A549 (cell line): ENCODE measurements around the gene MRPS22. TPM values are rescaled to one million over a fixed set of nuclear protein-coding genes. Genes with fewer than 3 reads are reported as not detected.

ENCODE experiments used
- ATAC-seq, 2 experiments: fragments of 200-7000 bp in 1 of 2; fragments of >200 bp in 1 of 2; cut with Nextera tagmentation in 1 of 2; cut with Tn5 transposase in 1 of 2; 3 replicates each; pipeline versions ENCODE4 v1.8.0 to v1.9.1; 2018 to 2020; ENCODE audit warnings: mild to moderate bottlenecking in 1 of 2, moderate library complexity in 1 of 2
- CTCF ChIA-PET: fragments of 300-600 bp; sonication (Branson Sonifier 250); formaldehyde crosslinking; extraction: SDS; loops from one replicate; lab custom pipeline; 2021; ENCODE audit warnings: antibody characterized with exemption, inconsistent platforms; lab: Yijun Ruan, JAX
- POLR2A ChIA-PET: fragments of 350-600 bp; formaldehyde crosslinking; extraction: SDS; loops from one replicate; lab custom pipeline; 2021; ENCODE audit warnings: antibody characterized with exemption, inconsistent platforms; lab: Yijun Ruan, JAX
- DNase-seq, 2 experiments: peaks; one replicate each; pipeline versions ENCODE4 v3.0.0 to v3.0.0-alpha.2; 2011 to 2016; ENCODE audit warnings: low read depth in 1 of 2, low spot score in 1 of 2
- FAIRE-seq: peaks from 2 replicates; lab custom pipeline; 2011; peaks lifted over from hg19 to GRCh38; lab: Jason Lieb, UNC
- H3K27ac ChIP-seq, 2 experiments: fragments of >200 bp; sonication (Bioruptor Twin); formaldehyde crosslinking; 3 replicates each; pipeline ENCODE4 v1.5.1; 2016 to 2017
- H3K4me1 ChIP-seq: fragments of >200 bp; sonication (Bioruptor Twin); formaldehyde crosslinking; 3 replicates; pipeline ENCODE4 v1.6.1; 2016
- H3K4me2 ChIP-seq: fragments of >200 bp; sonication (Bioruptor Twin); formaldehyde crosslinking; 3 replicates; pipeline ENCODE4 v1.6.1; 2016
- H3K4me3 ChIP-seq: fragments of >200 bp; sonication (Bioruptor Twin); formaldehyde crosslinking; 3 replicates; pipeline ENCODE4 v1.5.1; 2016
- H3K9me3 ChIP-seq: fragments of >200 bp; sonication (Bioruptor Twin); formaldehyde crosslinking; 3 replicates; pipeline ENCODE4 v1.6.1; 2016
- BHLHE40 ChIP-seq: IDR thresholded peaks from 2 replicates; pipeline ENCODE4 v1.6.1; 2012; ENCODE audit warnings: low read depth, low read length, inconsistent platforms
- CEBPB ChIP-seq, 2 experiments: fragments of >200 bp in 1 of 2; sonication (Bioruptor Twin) in 1 of 2; formaldehyde crosslinking in 1 of 2; IDR thresholded peaks; 2 replicates each; pipeline ENCODE4 v1.6.1; 2012 to 2016
- CHD4 ChIP-seq: fragments of 200-600 bp; sonication (generic); IDR thresholded peaks from 2 replicates; pipeline ENCODE4 v1.6.1; 2016; ENCODE audit warnings: antibody characterized with exemption, mild to moderate bottlenecking, borderline replicate concordance
- CTCF ChIP-seq: fragments of >200 bp; sonication (Bioruptor Twin); formaldehyde crosslinking; IDR thresholded peaks from 3 replicates; pipeline ENCODE4 v1.5.1; 2016
- EHF ChIP-seq: fragments of 250-450 bp; sonication (Bioruptor Pico); IDR thresholded peaks from 2 replicates; pipeline ENCODE4 v1.5.0; 2020; ENCODE audit warnings: mild to moderate bottlenecking
- ELK1 ChIP-seq: fragments of 150-350 bp; IDR thresholded peaks from 2 replicates; pipeline ENCODE4 v1.6.1; 2014; ENCODE audit warnings: low read depth, mild to moderate bottlenecking, low read length
- ESRRA ChIP-seq: fragments of 150-350 bp; IDR thresholded peaks from 2 replicates; pipeline ENCODE4 v1.6.1; 2014; ENCODE audit warnings: mild to moderate bottlenecking, low read length, borderline replicate concordance
- FOSB ChIP-seq: fragments of 250-450 bp; sonication (Bioruptor Pico); IDR thresholded peaks from 2 replicates; pipeline ENCODE4 v1.5.0; 2020; ENCODE audit warnings: mild to moderate bottlenecking, moderate library complexity
- FOXS1 ChIP-seq: fragments of 250-450 bp; sonication (Bioruptor Pico); IDR thresholded peaks from 2 replicates; pipeline ENCODE4 v1.5.0; 2020; ENCODE audit warnings: mild to moderate bottlenecking, moderate library complexity
- GATA3 ChIP-seq: IDR thresholded peaks from 2 replicates; pipeline ENCODE4 v1.6.1; 2012; ENCODE audit warnings: borderline replicate concordance
- HDAC2 ChIP-seq: fragments of 200-600 bp; sonication (generic); IDR thresholded peaks from 2 replicates; pipeline ENCODE4 v1.6.1; 2016
- HOXB13 ChIP-seq: fragments of 250-450 bp; sonication (Bioruptor Pico); IDR thresholded peaks from 2 replicates; pipeline ENCODE4 v1.5.0; 2020; ENCODE audit warnings: low read depth, mild to moderate bottlenecking, moderate library complexity
- JUN ChIP-seq, 2 experiments: fragments of >200 bp; sonication (Bioruptor Twin); formaldehyde crosslinking; IDR thresholded peaks; 2 replicates in 1 of 2; 3 replicates in 1 of 2; pipeline ENCODE4 v1.6.1; 2016 to 2017
- MAZ ChIP-seq: fragments of 150-350 bp; IDR thresholded peaks from 2 replicates; pipeline ENCODE4 v1.6.1; 2014; ENCODE audit warnings: antibody characterized with exemption, low read depth, low read length, borderline replicate concordance
- NFE2L2 ChIP-seq: fragments of 150-350 bp; conservative IDR thresholded peaks from 2 replicates; pipeline ENCODE4 v1.6.1; 2014; ENCODE audit warnings: low read length
- NPAS2 ChIP-seq: fragments of 250-450 bp; sonication (Bioruptor Pico); IDR thresholded peaks from 2 replicates; pipeline ENCODE4 v1.8.0; 2022; ENCODE audit warnings: mild to moderate bottlenecking, moderate library complexity, borderline replicate concordance
- NR3C1 ChIP-seq: fragments of >200 bp; sonication (Bioruptor Twin); formaldehyde crosslinking; IDR thresholded peaks from 3 replicates; pipeline ENCODE4 v1.6.1; 2017
- PHF8 ChIP-seq: fragments of 200-600 bp; sonication (generic); IDR thresholded peaks from 2 replicates; pipeline ENCODE4 v1.6.1; 2016; ENCODE audit warnings: low read depth, mild to moderate bottlenecking, antibody characterized with exemption, moderate library complexity, borderline replicate concordance
- RAD21 ChIP-seq, 2 experiments: fragments of >200 bp in 1 of 2; sonication (Bioruptor Twin) in 1 of 2; formaldehyde crosslinking in 1 of 2; IDR thresholded peaks in 1 of 2; conservative IDR thresholded peaks in 1 of 2; 2 replicates in 1 of 2; 3 replicates in 1 of 2; pipeline ENCODE4 v1.6.1; 2012 to 2018; ENCODE audit warnings: inconsistent platforms in 1 of 2
- RARB ChIP-seq: fragments of 250-450 bp; sonication (Bioruptor Pico); IDR thresholded peaks from 2 replicates; pipeline ENCODE4 v1.8.0; 2021; ENCODE audit warnings: mild to moderate bottlenecking, moderate library complexity
- RNF2 ChIP-seq: fragments of 200-600 bp; sonication (generic); IDR thresholded peaks from 2 replicates; pipeline ENCODE4 v1.6.1; 2016; ENCODE audit warnings: low read depth, mild to moderate bottlenecking, antibody characterized with exemption, moderate library complexity, borderline replicate concordance
- USF2 ChIP-seq: fragments of 450-650 bp; IDR thresholded peaks from 2 replicates; pipeline ENCODE4 v1.6.1; 2014; ENCODE audit warnings: antibody characterized with exemption
- ZC3H11A ChIP-seq: fragments of 450-650 bp; IDR thresholded peaks from 2 replicates; pipeline ENCODE4 v1.6.1; 2014; ENCODE audit warnings: antibody characterized with exemption, mild to moderate bottlenecking
- ZFP36 ChIP-seq: fragments of 450-650 bp; IDR thresholded peaks from 2 replicates; pipeline ENCODE4 v1.6.1; 2014; ENCODE audit warnings: borderline replicate concordance; ENCODE audit not compliant: partially characterized antibody
- ZNF302 ChIP-seq: fragments of 250-450 bp; sonication (Bioruptor Pico); IDR thresholded peaks from 2 replicates; pipeline ENCODE4 v1.9.0; 2021; ENCODE audit warnings: inconsistent platforms, mild to moderate bottlenecking, moderate library complexity
- ZSCAN20 ChIP-seq: fragments of 250-450 bp; sonication (Bioruptor Pico); IDR thresholded peaks from 2 replicates; pipeline ENCODE4 v1.8.0; 2022; ENCODE audit warnings: mild to moderate bottlenecking, moderate library complexity
- WGBS: methylation state at CpG from one replicate; pipeline ENCODE4 v1.1.6; 2017; ENCODE audit errors: missing lambda C conversion rate; 5-methylcytosine and 5-hydroxymethylcytosine counted together
- polyA plus RNA-seq, 4 experiments: library from polyadenylated mRNA; depleted of rRNA in 3 of 4; stranded (reverse); fragments of >200 nt; fragmentation: RNase III in 1 of 4; extraction: RNeasy Plus Mini Kit Qiagen cat#74134 plus additional on column Dnase treatment in 1 of 4; gene quantifications; 2 replicates in 3 of 4; 3 replicates in 1 of 4; pipeline ENCODE4 v1.2.3, GENCODE V29; 2011 to 2017
- TF ChIP-seq, protein P1 (sequence below): fragments of 250-450 bp; sonication (Bioruptor Pico); IDR thresholded peaks from 2 replicates; pipeline ENCODE4 v1.5.0; 2020; ENCODE audit warnings: low read depth, mild to moderate bottlenecking, moderate library complexity

MRPS22 gene
- polyA plus RNA-seq, 2 of the 4 experiments (the other 2 are of a cell fraction) = 47.3 to 57.3 TPM

DNA sequence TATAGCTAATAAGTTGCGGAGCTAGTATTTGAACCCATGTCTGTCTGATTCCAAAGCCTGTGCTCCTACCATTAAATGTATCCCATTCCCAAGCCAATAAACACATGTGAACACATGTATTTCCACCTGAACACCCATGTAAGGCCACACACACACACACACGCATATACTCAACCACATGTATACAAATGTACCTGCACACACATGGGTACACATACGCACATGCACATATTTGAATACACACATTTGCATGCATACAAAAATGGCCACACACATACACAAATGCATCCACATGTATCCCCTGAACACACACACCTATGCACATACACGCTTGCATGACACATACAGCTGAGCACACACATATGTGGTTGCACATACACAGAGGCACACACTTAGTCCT, 5.4 kb upstream of the MRPS22 start:
- ATAC-seq = no peak
- DNase-seq = no peak
- Histone ChIP-seq H3K27ac (no peak overlapping the region), H3K4me1 (no peaks in the 10 kb centered on the region), H3K4me2 (no peak overlapping the region), H3K9me3 (no peaks in the 10 kb centered on the region), H3K4me3 (no peak overlapping the region)
- FAIRE-seq = no peak
- no peak for TF ChIP-seq ESRRA
- no peak for TF ChIP-seq GATA3
- TF ChIP-seq ELK1 = no peak
- TF ChIP-seq FOXS1 (CRISPR knock-in tag) = no peak
- no peak for TF ChIP-seq CEBPB (IDR thresholded peaks at IDR 0.05)
- no peak for TF ChIP-seq HDAC2
- no peak for TF ChIP-seq NPAS2 (CRISPR knock-in tag)
- no peak for TF ChIP-seq HOXB13 (CRISPR knock-in tag)
- TF ChIP-seq FOSB (CRISPR knock-in tag) = no peak
- no peak for TF ChIP-seq RARB
- no peak for TF ChIP-seq CHD4
- TF ChIP-seq, protein P1, sequence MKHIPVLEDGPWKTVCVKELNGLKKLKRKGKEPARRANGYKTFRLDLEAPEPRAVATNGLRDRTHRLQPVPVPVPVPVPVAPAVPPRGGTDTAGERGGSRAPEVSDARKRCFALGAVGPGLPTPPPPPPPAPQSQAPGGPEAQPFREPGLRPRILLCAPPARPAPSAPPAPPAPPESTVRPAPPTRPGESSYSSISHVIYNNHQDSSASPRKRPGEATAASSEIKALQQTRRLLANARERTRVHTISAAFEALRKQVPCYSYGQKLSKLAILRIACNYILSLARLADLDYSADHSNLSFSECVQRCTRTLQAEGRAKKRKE (CRISPR knock-in tag) = no peak
- TF ChIP-seq CTCF = no peak
- no peak for TF ChIP-seq RAD21 (conservative IDR thresholded peaks at IDR 0.05 in 1 of 2, IDR thresholded peaks at IDR 0.05 in 1 of 2)
- no peak for TF ChIP-seq ZSCAN20 (CRISPR knock-in tag)
- no peak for TF ChIP-seq BHLHE40
- no peak for TF ChIP-seq PHF8
- POLR2A ChIA-PET = no interaction called here
- 85% methylated on average over 4 of the region's 4 CpGs for WGBS
- CTCF ChIA-PET = interaction anchor here (4.5 kb wide), 1 partner anchor 9 kb away, joined by 26 read pairs; no protein-coding TSS in a partner anchor

DNA sequence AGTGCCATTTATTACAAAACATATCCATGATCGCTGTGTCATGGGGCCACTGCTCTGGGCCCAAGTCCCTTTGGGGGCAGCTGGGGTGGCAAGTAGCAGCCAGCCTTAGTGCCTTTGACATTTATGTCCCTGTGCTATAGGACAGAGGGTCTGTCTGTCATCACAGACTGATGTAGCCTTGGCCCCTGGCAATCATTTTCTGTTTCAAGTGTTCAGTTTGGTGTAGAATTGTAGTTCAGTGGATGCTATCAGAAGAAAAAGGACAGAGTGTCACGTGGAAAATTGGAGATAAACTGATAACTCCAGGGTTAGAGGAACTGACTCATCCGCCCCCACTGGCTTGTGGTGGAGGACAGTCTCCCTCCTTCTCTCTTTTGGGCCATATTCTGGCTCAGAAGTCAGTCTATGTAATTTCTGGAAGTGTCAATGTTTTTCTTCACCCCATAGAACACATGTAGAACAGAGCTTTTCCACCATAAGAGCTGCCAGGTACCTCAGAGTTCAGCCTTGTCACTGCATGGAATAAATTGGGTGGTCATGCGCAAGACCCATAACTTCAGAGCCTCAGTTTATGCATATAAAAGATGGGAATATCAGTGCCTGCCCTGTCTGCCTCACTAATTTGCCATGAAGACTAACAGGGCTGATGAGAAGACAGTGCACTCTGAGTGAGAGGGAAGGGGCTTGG, 4.5 kb upstream of the MRPS22 start:
- DNase-seq (no peak), ATAC-seq (no peak), FAIRE-seq (no peak)
- Histone ChIP-seq H3K4me1 (no peaks in the 10 kb centered on the region), H3K27ac (no peak overlapping the region), H3K9me3 (no peaks in the 10 kb centered on the region), H3K4me2 (no peak overlapping the region), H3K4me3 (no peak overlapping the region)
- ChIA-PET POLR2A (no interaction called here), CTCF (interaction anchor here (1.3 to 4.5 kb wide), 2 partner anchors 10 to 15 kb away, joined by 3 to 26 read pairs; no protein-coding TSS in a partner anchor)
- 46% methylated on average over 3 of the region's 4 CpGs for WGBS
- TF ChIP-seq ZC3H11A (no peak), NR3C1 (no peak), USF2 (no peak), EHF (CRISPR knock-in tag) (no peak), ZNF302 (CRISPR knock-in tag) (no peak), JUN (IDR thresholded peaks at IDR 0.05) (no peak), RNF2 (no peak), PHF8 (no peak), CHD4 (no peak), NFE2L2 (no peak), MAZ (no peak), ZFP36 (no peak)
